SU-DHL-6 (cell line): ENCODE results near the gene PRF1.

Experiments
- H2AFZ ChIP-seq: fragments of 200-600 bp; sonication (generic); 2 replicates; pipeline ENCODE4 v1.6.1; 2014; ENCODE audit warnings: low read depth, mild to moderate bottlenecking, moderate library complexity, mixed read lengths, antibody characterized with exemption, low read length; ENCODE audit not compliant: severe bottlenecking
- H3F3A ChIP-seq: fragments of 200-600 bp; shearing (Covaris generic); 2 replicates; pipeline ENCODE4 v1.6.0; 2016; ENCODE audit warnings: antibody characterized with exemption, mild to moderate bottlenecking; ENCODE audit not compliant: insufficient read depth
- H3K27ac ChIP-seq: fragments of 200-600 bp; sonication (generic); 2 replicates; pipeline ENCODE4 v1.5.1; 2016; ENCODE audit warnings: low read depth, mild to moderate bottlenecking, low read length, moderate library complexity, mixed read lengths
- H3K27me3 ChIP-seq: fragments of 200-600 bp; sonication (generic), shearing (Covaris generic); 2 replicates; pipeline ENCODE4 v1.6.0; 2014; ENCODE audit warnings: mild to moderate bottlenecking, low read length
- H3K36me3 ChIP-seq: fragments of 200-600 bp; sonication (generic); 2 replicates; pipeline ENCODE4 v1.6.1; 2014; ENCODE audit warnings: mild to moderate bottlenecking, low read length, mixed read lengths
- H3K4me2 ChIP-seq: fragments of 300-600, 200-600 bp; shearing (Covaris generic), sonication (generic); 2 replicates; pipeline ENCODE4 v1.6.0; 2014; ENCODE audit warnings: low read length, low read depth, mild to moderate bottlenecking; ENCODE audit not compliant: poor library complexity, severe bottlenecking
- H3K4me3 ChIP-seq: fragments of 200-600 bp; sonication (generic); 2 replicates; pipeline ENCODE4 v1.5.1; 2014; ENCODE audit warnings: antibody characterized with exemption, low read length, mild to moderate bottlenecking, mixed read lengths; ENCODE audit not compliant: insufficient read depth, poor library complexity, severe bottlenecking
- H3K79me2 ChIP-seq: fragments of 200-600 bp; sonication (generic); 2 replicates; pipeline ENCODE4 v1.6.1; 2014; ENCODE audit warnings: mild to moderate bottlenecking, low read length, moderate library complexity; ENCODE audit not compliant: insufficient read depth
- H3K9ac ChIP-seq: fragments of 200-600 bp; sonication (generic); 2 replicates; pipeline ENCODE4 v1.7.0; 2014; ENCODE audit warnings: mild to moderate bottlenecking, low read length
- H3K9me2 ChIP-seq: fragments of 200-600 bp; sonication (generic); replicated peaks from 2 replicates; pipeline ENCODE4 v1.6.1; 2014; ENCODE audit warnings: low read length; ENCODE audit not compliant: insufficient read depth
- H3K9me3 ChIP-seq: fragments of 200-600 bp; sonication (generic); 2 replicates; pipeline ENCODE4 v1.6.1; 2014; ENCODE audit warnings: low read length, mixed read lengths; ENCODE audit not compliant: insufficient read depth
- H4K20me1 ChIP-seq: fragments of 200-600 bp; sonication (generic); 2 replicates; pipeline ENCODE4 v1.6.1; 2014; ENCODE audit warnings: low read depth, mild to moderate bottlenecking, antibody characterized with exemption, low read length, moderate library complexity, mixed read lengths
- EZH2phosphoT487 ChIP-seq: fragments of 200-600 bp; sonication (generic), shearing (Covaris generic); conservative IDR thresholded peaks from 2 replicates; pipeline ENCODE4 v1.6.1; 2018; ENCODE audit warnings: mild to moderate bottlenecking, antibody characterized with exemption, low read length, moderate library complexity, mixed read lengths
- TF ChIP-seq, protein P1 (sequence below): fragments of 200-600 bp; sonication (generic); IDR thresholded peaks from one replicate; pipeline ENCODE4 v1.5.1; 2017; ENCODE audit warnings: antibody characterized with exemption, mild to moderate bottlenecking, low read length, moderate library complexity; ENCODE audit not compliant: insufficient read depth, poor library complexity, severe bottlenecking

The PRF1 gene

DNA sequence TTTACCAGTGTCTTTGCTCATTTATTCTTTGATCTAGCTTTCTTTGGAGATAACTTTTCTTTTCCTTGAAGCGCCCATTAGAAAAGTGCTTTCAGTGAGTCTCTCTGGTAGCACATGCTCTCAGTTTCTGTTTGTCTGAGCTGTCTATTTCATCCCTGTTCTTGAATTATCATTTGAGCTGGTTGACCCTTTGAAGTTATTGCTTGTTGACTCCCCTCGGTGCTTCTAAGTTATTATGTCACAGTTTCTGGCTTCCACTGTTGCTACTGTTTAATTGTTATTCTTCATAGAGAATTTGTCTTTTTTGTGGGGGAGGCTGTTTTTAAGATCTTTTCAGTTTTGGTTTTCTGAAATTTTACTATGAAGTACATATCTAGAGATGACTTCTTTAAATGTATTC, 11.4 kb upstream of the PRF1 start:
- TF ChIP-seq EZH2phosphoT487, result no peak
- TF ChIP-seq, protein P1, sequence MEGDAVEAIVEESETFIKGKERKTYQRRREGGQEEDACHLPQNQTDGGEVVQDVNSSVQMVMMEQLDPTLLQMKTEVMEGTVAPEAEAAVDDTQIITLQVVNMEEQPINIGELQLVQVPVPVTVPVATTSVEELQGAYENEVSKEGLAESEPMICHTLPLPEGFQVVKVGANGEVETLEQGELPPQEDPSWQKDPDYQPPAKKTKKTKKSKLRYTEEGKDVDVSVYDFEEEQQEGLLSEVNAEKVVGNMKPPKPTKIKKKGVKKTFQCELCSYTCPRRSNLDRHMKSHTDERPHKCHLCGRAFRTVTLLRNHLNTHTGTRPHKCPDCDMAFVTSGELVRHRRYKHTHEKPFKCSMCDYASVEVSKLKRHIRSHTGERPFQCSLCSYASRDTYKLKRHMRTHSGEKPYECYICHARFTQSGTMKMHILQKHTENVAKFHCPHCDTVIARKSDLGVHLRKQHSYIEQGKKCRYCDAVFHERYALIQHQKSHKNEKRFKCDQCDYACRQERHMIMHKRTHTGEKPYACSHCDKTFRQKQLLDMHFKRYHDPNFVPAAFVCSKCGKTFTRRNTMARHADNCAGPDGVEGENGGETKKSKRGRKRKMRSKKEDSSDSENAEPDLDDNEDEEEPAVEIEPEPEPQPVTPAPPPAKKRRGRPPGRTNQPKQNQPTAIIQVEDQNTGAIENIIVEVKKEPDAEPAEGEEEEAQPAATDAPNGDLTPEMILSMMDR, result no peak

DNA sequence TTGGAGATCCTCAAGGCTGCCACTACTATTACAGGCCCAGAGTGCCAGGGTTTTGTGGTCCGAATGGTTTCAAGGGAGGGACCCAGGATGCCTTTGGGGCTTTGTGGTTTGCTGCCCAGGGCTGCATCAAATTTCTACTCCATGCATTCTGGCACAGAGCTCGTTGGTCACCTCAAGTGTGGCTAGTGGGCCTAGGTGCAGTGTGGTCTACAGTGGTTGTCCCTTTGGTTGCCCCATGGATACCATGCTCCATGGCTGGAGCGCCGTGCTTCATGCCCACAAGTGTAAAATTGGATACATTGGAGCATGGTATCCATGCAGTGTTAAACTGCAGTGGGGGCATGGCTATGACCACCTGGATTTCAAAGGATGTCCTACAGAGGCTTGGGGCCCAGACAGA, 5.4 kb upstream of the PRF1 start:
- Histone ChIP-seq H3K27ac (no peak overlapping the region), H3K9me3 (no peaks in the 10 kb centered on the region), H3K27me3 (no peaks in the 10 kb centered on the region), H3K36me3 (no peaks in the 10 kb centered on the region), H3K79me2 (no peaks in the 10 kb centered on the region), H3K4me3 (no peak overlapping the region), H4K20me1 (no peaks in the 10 kb centered on the region), H3K9ac (no peak overlapping the region), H2AFZ (no peak overlapping the region), H3K4me2 (no peak overlapping the region), H3K9me2 (no peaks in the 10 kb centered on the region), H3F3A (no peaks in the 10 kb centered on the region)
- TF ChIP-seq, protein P1, result no peak
- no peak for TF ChIP-seq EZH2phosphoT487

More for the DNA sequence above, 11.4 kb upstream of the PRF1 start:
- H3K27me3 ChIP-seq, result no peaks in the 10 kb centered on the region
- H3F3A ChIP-seq, result no peaks in the 10 kb centered on the region
- no peak overlapping the region for H3K4me2 ChIP-seq
- H4K20me1 ChIP-seq, result no peaks in the 10 kb centered on the region
- H3K9me2 ChIP-seq, result no peaks in the 10 kb centered on the region
- no peaks in the 10 kb centered on the region for H3K36me3 ChIP-seq
- no peak overlapping the region for H3K9ac ChIP-seq
- H3K4me3 ChIP-seq, result no peak overlapping the region
- H2AFZ ChIP-seq, result no peak overlapping the region
- no peaks in the 10 kb centered on the region for H3K9me3 ChIP-seq
- H3K79me2 ChIP-seq, result no peaks in the 10 kb centered on the region
- H3K27ac ChIP-seq, result no peak overlapping the region

DNA sequence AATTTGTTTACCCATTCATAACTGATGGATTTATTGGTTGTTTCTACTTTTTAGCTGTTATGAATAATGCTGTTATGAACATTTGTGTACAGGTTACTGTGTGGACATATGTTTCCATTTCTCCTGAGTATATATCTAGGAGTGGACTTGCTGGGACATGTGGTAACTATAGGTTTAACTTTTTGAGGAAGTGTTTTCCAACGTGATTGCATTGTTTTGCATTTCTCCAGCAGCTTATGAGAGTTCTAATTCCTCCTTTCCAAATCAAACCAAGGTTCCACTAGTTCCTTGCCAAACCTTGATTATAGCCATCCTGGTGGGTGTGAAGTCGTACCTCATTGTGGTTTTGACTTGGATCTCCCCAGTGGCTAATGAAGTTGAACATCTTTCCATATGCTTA, 2.6 kb upstream of the PRF1 start:
- no peaks in the 10 kb centered on the region for H4K20me1 ChIP-seq
- H3K9ac ChIP-seq, result no peak overlapping the region
- no peaks in the 10 kb centered on the region for H3K36me3 ChIP-seq
- no peak overlapping the region for H3K27ac ChIP-seq
- no peak overlapping the region for H3K4me2 ChIP-seq
- no peaks in the 10 kb centered on the region for H3K9me2 ChIP-seq
- no peaks in the 10 kb centered on the region for H3K9me3 ChIP-seq
- H3K4me3 ChIP-seq, result no peak overlapping the region
- H2AFZ ChIP-seq, result no peak overlapping the region
- TF ChIP-seq EZH2phosphoT487, result no peak
- TF ChIP-seq, protein P1, result no peak
- no peaks in the 10 kb centered on the region for H3K27me3 ChIP-seq
- H3F3A ChIP-seq, result no peaks in the 10 kb centered on the region
- H3K79me2 ChIP-seq, result no peaks in the 10 kb centered on the region

DNA sequence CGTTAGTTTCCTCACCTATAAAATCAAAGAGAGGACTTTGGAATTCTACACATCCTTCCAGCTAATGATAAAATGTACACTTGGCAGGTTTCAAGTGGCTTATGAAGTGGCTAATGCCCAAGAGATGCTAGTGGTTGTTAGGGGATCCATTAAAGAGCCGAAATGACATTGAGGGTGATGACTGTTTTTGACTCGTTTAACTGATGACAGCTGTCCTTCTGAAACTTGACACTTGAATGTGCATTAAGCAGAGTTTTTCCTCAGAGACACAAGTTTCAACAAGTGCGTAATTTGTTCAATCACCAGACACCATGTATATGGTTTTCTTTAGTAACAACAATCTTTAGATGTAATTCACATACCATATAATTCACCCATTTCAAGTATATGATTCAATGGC, 1.6 kb upstream of the PRF1 start:
- Histone ChIP-seq H3K9me3 (no peaks in the 10 kb centered on the region), H3K9me2 (no peaks in the 10 kb centered on the region), H3K4me3 (no peak overlapping the region), H2AFZ (no peak overlapping the region), H3K4me2 (no peak overlapping the region), H4K20me1 (no peaks in the 10 kb centered on the region), H3K79me2 (no peaks in the 10 kb centered on the region), H3K27ac (no peak overlapping the region), H3F3A (no peaks in the 10 kb centered on the region), H3K27me3 (no peaks in the 10 kb centered on the region), H3K9ac (no peak overlapping the region), H3K36me3 (no peaks in the 10 kb centered on the region)
- TF ChIP-seq, protein P1, result no peak
- no peak for TF ChIP-seq EZH2phosphoT487
